A549 (cell line): Measurements from ENCODE around the gene CLASP1. TPM values are rescaled to one million over a fixed set of nuclear protein-coding genes. Genes with fewer than 3 reads are reported as not detected.
"Not testable (repeated sequence)": the region's sequence is repeated elsewhere in the genome, so short reads cannot be mapped to it uniquely, and the experiment has no call there.

Source experiments
- ATAC-seq, 2 experiments: fragments of 200-7000 bp in 1 of 2; fragments of >200 bp in 1 of 2; cut with Nextera tagmentation in 1 of 2; cut with Tn5 transposase in 1 of 2; 3 replicates each; pipeline versions ENCODE4 v1.8.0 to v1.9.1; 2018 to 2020; ENCODE audit warnings: mild to moderate bottlenecking in 1 of 2, moderate library complexity in 1 of 2
- CTCF ChIA-PET: fragments of 300-600 bp; sonication (Branson Sonifier 250); formaldehyde crosslinking; extraction: SDS; loops from one replicate; lab custom pipeline; 2021; ENCODE audit warnings: antibody characterized with exemption, inconsistent platforms; lab: Yijun Ruan, JAX
- POLR2A ChIA-PET: fragments of 350-600 bp; formaldehyde crosslinking; extraction: SDS; loops from one replicate; lab custom pipeline; 2021; ENCODE audit warnings: antibody characterized with exemption, inconsistent platforms; lab: Yijun Ruan, JAX
- DNase-seq, 2 experiments: peaks; one replicate each; pipeline versions ENCODE4 v3.0.0 to v3.0.0-alpha.2; 2011 to 2016; ENCODE audit warnings: low read depth in 1 of 2, low spot score in 1 of 2
- FAIRE-seq: peaks from 2 replicates; lab custom pipeline; 2011; peaks lifted over from hg19 to GRCh38; lab: Jason Lieb, UNC
- H3K27ac ChIP-seq, 2 experiments: fragments of >200 bp; sonication (Bioruptor Twin); formaldehyde crosslinking; 3 replicates each; pipeline ENCODE4 v1.5.1; 2016 to 2017
- H3K4me1 ChIP-seq: fragments of >200 bp; sonication (Bioruptor Twin); formaldehyde crosslinking; 3 replicates; pipeline ENCODE4 v1.6.1; 2016
- H3K4me2 ChIP-seq: fragments of >200 bp; sonication (Bioruptor Twin); formaldehyde crosslinking; 3 replicates; pipeline ENCODE4 v1.6.1; 2016
- H3K4me3 ChIP-seq: fragments of >200 bp; sonication (Bioruptor Twin); formaldehyde crosslinking; 3 replicates; pipeline ENCODE4 v1.5.1; 2016
- H3K9me3 ChIP-seq: fragments of >200 bp; sonication (Bioruptor Twin); formaldehyde crosslinking; 3 replicates; pipeline ENCODE4 v1.6.1; 2016
- CHD2 ChIP-seq: fragments of 150-350 bp; IDR thresholded peaks from 2 replicates; pipeline ENCODE4 v1.6.1; 2014; ENCODE audit warnings: low read length; ENCODE audit not compliant: partially characterized antibody
- CTCF ChIP-seq: fragments of >200 bp; sonication (Bioruptor Twin); formaldehyde crosslinking; IDR thresholded peaks from 3 replicates; pipeline ENCODE4 v1.5.1; 2016
- EHMT2 ChIP-seq: fragments of 200-600 bp; sonication (generic); IDR thresholded peaks from 2 replicates; pipeline ENCODE4 v1.6.1; 2016; ENCODE audit warnings: antibody characterized with exemption, low read depth, mild to moderate bottlenecking, moderate library complexity
- FOSB ChIP-seq: fragments of 250-450 bp; sonication (Bioruptor Pico); IDR thresholded peaks from 2 replicates; pipeline ENCODE4 v1.5.0; 2020; ENCODE audit warnings: mild to moderate bottlenecking, moderate library complexity
- GATA3 ChIP-seq: IDR thresholded peaks from 2 replicates; pipeline ENCODE4 v1.6.1; 2012; ENCODE audit warnings: borderline replicate concordance
- HDAC2 ChIP-seq: fragments of 200-600 bp; sonication (generic); IDR thresholded peaks from 2 replicates; pipeline ENCODE4 v1.6.1; 2016
- HES2 ChIP-seq: fragments of >200 bp; sonication (Bioruptor Twin); formaldehyde crosslinking; IDR thresholded peaks from 2 replicates; pipeline ENCODE4 v1.6.1; 2016
- JUNB ChIP-seq: fragments of >200 bp; sonication (Bioruptor Twin); formaldehyde crosslinking; IDR thresholded peaks from 2 replicates; pipeline ENCODE4 v1.6.1; 2016
- MAFK ChIP-seq: fragments of 450-650 bp; IDR thresholded peaks from 2 replicates; pipeline ENCODE4 v1.6.1; 2014; ENCODE audit not compliant: partially characterized antibody
- NR3C1 ChIP-seq: fragments of >200 bp; sonication (Bioruptor Twin); formaldehyde crosslinking; IDR thresholded peaks from 3 replicates; pipeline ENCODE4 v1.6.1; 2017
- PHF8 ChIP-seq: fragments of 200-600 bp; sonication (generic); IDR thresholded peaks from 2 replicates; pipeline ENCODE4 v1.6.1; 2016; ENCODE audit warnings: low read depth, mild to moderate bottlenecking, antibody characterized with exemption, moderate library complexity, borderline replicate concordance
- RCOR1 ChIP-seq: fragments of 150-350 bp; IDR thresholded peaks from 2 replicates; pipeline ENCODE4 v1.6.1; 2014; ENCODE audit warnings: antibody characterized with exemption, low read length, low read depth
- REST ChIP-seq: fragments of 200-600 bp; sonication (generic); IDR thresholded peaks from 2 replicates; pipeline ENCODE4 v1.6.1; 2016; ENCODE audit warnings: antibody characterized with exemption, mild to moderate bottlenecking, moderate library complexity
- RNF2 ChIP-seq: fragments of 200-600 bp; sonication (generic); IDR thresholded peaks from 2 replicates; pipeline ENCODE4 v1.6.1; 2016; ENCODE audit warnings: low read depth, mild to moderate bottlenecking, antibody characterized with exemption, moderate library complexity, borderline replicate concordance
- USF2 ChIP-seq: fragments of 450-650 bp; IDR thresholded peaks from 2 replicates; pipeline ENCODE4 v1.6.1; 2014; ENCODE audit warnings: antibody characterized with exemption
- ZFP36 ChIP-seq: fragments of 450-650 bp; IDR thresholded peaks from 2 replicates; pipeline ENCODE4 v1.6.1; 2014; ENCODE audit warnings: borderline replicate concordance; ENCODE audit not compliant: partially characterized antibody
- ZNF302 ChIP-seq: fragments of 250-450 bp; sonication (Bioruptor Pico); IDR thresholded peaks from 2 replicates; pipeline ENCODE4 v1.9.0; 2021; ENCODE audit warnings: inconsistent platforms, mild to moderate bottlenecking, moderate library complexity
- WGBS: methylation state at CpG from one replicate; pipeline ENCODE4 v1.1.6; 2017; ENCODE audit errors: missing lambda C conversion rate; 5-methylcytosine and 5-hydroxymethylcytosine counted together
- polyA plus RNA-seq, 4 experiments: library from polyadenylated mRNA; depleted of rRNA in 3 of 4; stranded (reverse); fragments of >200 nt; fragmentation: RNase III in 1 of 4; extraction: RNeasy Plus Mini Kit Qiagen cat#74134 plus additional on column Dnase treatment in 1 of 4; gene quantifications; 2 replicates in 3 of 4; 3 replicates in 1 of 4; pipeline ENCODE4 v1.2.3, GENCODE V29; 2011 to 2017

Gene CLASP1
- polyA plus RNA-seq, 2 of the 4 experiments (the other 2 are of a cell fraction) = 11.7 to 15.8 TPM

- CTCF ChIA-PET = interaction anchor here (0.8 to 2.4 kb wide), 5 partner anchors 9 to 218 kb away, joined by 3 to 7 read pairs (median 4); no protein-coding TSS in a partner anchor
- no peak for FAIRE-seq
- POLR2A ChIA-PET = no interaction called here
These were observed 345.6 kb downstream of the CLASP1 start for GRCh38 chr2:121303531-121304263.

GRCh38 chr2:121301190-121301589 is 348.1 kb downstream of the CLASP1 start:
- H3K27ac ChIP-seq, H3K4me1 ChIP-seq, FAIRE-seq, POLR2A ChIA-PET, H3K4me3 ChIP-seq, DNase-seq, ATAC-seq, H3K4me2 ChIP-seq, H3K9me3 ChIP-seq: not testable (repeated sequence)
- CTCF ChIA-PET = interaction anchor here (1.1 to 1.8 kb wide), 3 partner anchors 12 to 55 kb away, joined by 3 to 5 read pairs (median 3); no protein-coding TSS in a partner anchor

More at GRCh38 chr2:121303531-121304263, 345.6 kb downstream of the CLASP1 start:
- no peaks in the 10 kb centered on the region for H3K4me1 ChIP-seq
- no peak overlapping the region for H3K4me2 ChIP-seq
- ATAC-seq (no peak), DNase-seq (no peak)
- no peak overlapping the region for H3K4me3 ChIP-seq
- H3K27ac ChIP-seq = no peak overlapping the region
- 61% methylated on average over 2 of the region's 2 CpGs for WGBS
- no peak for TF ChIP-seq CTCF
- TF ChIP-seq ZFP36 = no peak
- no peak for TF ChIP-seq REST
- TF ChIP-seq HES2 = no peak
- no peak for TF ChIP-seq HDAC2
- no peak for TF ChIP-seq GATA3
- TF ChIP-seq NR3C1 = no peak
- TF ChIP-seq USF2 = no peak
- no peak for TF ChIP-seq CHD2
- TF ChIP-seq MAFK = no peak
- no peak for TF ChIP-seq ZNF302
- TF ChIP-seq RNF2 = no peak
- TF ChIP-seq FOSB (CRISPR knock-in tag) = no peak
- TF ChIP-seq EHMT2 = no peak
- TF ChIP-seq RCOR1 = no peak
- TF ChIP-seq PHF8 = no peak
- no peak for TF ChIP-seq JUNB
- no peaks in the 10 kb centered on the region for H3K9me3 ChIP-seq
